ENCODE results near the gene TBX10.
"Not testable (repeated sequence)": the region's sequence is repeated elsewhere in the genome, so short reads cannot be mapped to it uniquely, and the experiment has no call there.

Gene TBX10

GRCh38 chr11:67596753-67597300 lies 42.7 kb downstream of the TBX10 start:
- no peak for DNase-seq

DNA sequence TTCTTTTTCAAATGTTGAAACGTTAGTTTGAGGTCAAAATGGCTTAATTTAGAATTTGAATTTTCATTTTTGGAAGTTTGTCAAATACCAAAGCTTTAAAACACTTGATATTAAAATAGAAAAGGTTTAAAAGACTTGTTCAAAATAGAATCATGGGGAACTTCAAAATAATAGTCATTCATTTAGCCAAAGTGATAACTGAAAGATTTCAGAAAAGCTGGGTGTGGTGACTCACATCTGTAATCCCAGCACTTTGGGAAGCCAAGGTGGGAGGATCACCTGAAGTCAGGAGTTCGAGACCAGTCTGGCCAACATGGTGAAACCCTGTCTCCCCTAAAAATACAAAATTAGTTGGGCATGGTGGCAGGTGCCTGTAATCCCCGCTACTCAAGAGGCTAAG lies 45.1 kb downstream of the TBX10 start:
- DNase-seq: no peak

- no peak for DNase-seq
Measured at GRCh38 chr11:67593565-67593905, 46.0 kb downstream of the TBX10 start.

- DNase-seq: no peak
Measured at GRCh38 chr11:67592880-67593564, 46.5 kb downstream of the TBX10 start.

- DNase-seq: not testable (repeated sequence)
Measured at GRCh38 chr11:67588899-67589415, 50.6 kb downstream of the TBX10 start.

- no peak for DNase-seq
Measured at GRCh38 chr11:67588136-67588503, 51.4 kb downstream of the TBX10 start.

DNA sequence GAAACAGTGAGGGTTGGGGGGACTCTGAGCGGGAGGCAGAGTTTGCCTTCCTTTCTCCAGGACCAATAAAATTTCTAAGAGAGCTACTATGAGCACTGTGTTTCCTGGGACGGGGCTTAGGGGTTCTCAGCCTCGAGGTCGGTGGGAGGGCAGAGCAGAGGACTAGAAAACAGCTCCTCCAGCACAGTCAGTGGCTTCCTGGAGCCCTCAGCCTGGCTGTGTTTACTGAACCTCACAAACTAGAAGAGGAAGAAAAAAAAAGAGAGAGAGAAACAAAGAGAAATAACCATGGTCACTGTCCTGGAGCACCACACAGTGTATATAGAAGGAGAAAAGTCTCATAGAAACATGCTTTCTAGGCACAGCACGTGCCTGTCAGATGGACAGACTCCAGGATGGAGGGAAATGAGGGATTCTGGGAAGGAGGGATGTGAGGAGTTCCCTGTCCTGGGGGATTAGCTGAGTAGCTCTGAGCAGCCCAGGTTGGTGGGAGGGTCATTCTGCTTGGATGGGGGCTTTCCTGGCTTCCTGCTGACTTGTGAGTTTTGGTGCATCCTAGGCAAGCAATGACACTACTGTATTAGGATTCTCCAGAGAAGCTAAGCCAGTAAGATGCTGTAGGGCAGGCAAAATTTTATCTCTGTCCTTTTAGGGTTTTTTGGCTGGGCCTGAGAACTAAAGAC lies 52.9 kb downstream of the TBX10 start:
- DNase-seq: no peak

GRCh38 chr11:67585911-67586310 lies 53.7 kb downstream of the TBX10 start:
- DNase-seq: no peak

- DNase-seq: no peak
Measured at GRCh38 chr11:67584881-67585873, 54.4 kb downstream of the TBX10 start.

GRCh38 chr11:67584205-67584880 lies 55.2 kb downstream of the TBX10 start:
- DNase-seq: peak; percentile 31

DNA sequence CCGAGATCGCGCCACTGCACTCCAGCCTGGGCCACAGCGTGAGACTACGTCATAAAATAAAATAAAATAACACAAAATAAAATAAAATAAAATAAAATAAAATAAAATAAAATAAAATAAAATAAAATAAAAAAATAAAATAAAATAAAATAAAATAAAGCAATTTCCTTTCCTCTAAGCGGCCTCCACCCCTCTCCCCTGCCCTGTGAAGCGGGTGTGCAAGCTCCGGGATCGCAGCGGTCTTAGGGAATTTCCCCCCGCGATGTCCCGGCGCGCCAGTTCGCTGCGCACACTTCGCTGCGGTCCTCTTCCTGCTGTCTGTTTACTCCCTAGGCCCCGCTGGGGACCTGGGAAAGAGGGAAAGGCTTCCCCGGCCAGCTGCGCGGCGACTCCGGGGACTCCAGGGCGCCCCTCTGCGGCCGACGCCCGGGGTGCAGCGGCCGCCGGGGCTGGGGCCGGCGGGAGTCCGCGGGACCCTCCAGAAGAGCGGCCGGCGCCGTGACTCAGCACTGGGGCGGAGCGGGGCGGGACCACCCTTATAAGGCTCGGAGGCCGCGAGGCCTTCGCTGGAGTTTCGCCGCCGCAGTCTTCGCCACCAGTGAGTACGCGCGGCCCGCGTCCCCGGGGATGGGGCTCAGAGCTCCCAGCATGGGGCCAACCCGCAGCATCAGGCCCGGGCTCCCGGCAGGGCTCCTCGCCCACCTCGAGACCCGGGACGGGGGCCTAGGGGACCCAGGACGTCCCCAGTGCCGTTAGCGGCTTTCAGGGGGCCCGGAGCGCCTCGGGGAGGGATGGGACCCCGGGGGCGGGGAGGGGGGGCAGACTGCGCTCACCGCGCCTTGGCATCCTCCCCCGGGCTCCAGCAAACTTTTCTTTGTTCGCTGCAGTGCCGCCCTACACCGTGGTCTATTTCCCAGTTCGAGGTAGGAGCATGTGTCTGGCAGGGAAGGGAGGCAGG lies 56.0 kb downstream of the TBX10 start, which contains the start of gene GSTP1:
Gene GSTP1 (plus strand): TSS at position 566 of the 958 bp plus-strand sequence. CDS start 32 bp downstream, at position 598.
- peak; percentile 90 for DNase-seq

- no peak for DNase-seq
Measured at GRCh38 chr11:67582011-67582410, 57.6 kb downstream of the TBX10 start.

GRCh38 chr11:67581469-67581868 lies 58.1 kb downstream of the TBX10 start:
- no peak for DNase-seq

Measured in HCEC 1CT (cell line).